GM18867 (cell line): Measurements from ENCODE around the gene TRIM8.
A peak's percentile ranks its signal among the peaks of the same experiment; 100 is the strongest.
"Not testable (repeated sequence)": the region's sequence is repeated elsewhere in the genome, so short reads cannot be mapped to it uniquely, and the experiment has no call there.

Source experiments
- ATAC-seq: cut with Tn5 transposase; IDR thresholded peaks from one replicate; pipeline ENCODE4 v1.9.1; 2021; ENCODE audit warnings: mild to moderate bottlenecking, moderate library complexity; ENCODE audit not compliant: unreplicated experiment

The TRIM8 gene

DNA sequence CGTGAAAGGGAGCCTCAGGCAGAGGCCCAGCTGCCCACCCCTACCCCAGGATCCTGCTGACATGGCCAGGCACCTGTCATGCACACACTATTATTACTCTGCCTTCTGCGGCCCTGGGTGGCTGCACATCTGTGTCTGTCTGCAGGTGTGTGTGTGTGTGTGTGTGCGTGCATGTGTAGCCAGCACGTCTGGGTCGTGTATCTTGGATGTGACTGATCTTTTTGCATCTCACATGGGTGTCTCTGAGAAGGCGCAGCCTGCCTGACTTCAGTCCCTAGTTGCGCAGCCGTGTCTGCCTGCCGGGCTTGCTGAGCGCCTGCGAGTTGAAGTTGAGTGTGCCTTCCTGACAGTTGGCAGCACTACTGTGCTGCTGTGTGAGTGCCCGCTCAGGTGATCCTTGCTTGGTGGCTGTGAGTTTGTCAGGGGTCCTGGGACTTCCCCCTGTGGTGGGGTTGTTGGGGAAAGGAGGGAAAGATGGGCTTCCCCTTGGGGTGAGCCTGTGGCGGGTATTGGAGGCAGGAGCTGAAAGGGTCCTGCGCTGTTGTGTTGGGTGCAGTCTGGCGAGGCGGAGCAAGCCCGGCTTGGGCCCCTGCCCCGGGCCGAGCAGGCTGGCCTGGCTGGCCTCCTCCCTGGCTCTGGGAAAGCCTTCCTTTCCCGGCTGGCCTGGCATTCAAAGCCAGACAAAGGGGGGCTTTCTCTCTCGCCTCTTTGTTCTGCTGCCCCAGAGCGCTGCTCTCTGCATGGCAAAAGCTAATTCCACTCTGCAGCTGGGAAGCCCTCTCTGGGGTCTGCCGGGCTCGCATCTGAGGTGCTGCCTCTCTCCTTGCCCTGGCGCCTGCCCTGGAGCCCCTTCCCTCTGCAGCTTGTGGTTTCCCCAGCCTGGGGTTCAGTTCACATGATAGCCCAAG, 4.9 kb downstream of the TRIM8 start:
- no peak for ATAC-seq

DNA sequence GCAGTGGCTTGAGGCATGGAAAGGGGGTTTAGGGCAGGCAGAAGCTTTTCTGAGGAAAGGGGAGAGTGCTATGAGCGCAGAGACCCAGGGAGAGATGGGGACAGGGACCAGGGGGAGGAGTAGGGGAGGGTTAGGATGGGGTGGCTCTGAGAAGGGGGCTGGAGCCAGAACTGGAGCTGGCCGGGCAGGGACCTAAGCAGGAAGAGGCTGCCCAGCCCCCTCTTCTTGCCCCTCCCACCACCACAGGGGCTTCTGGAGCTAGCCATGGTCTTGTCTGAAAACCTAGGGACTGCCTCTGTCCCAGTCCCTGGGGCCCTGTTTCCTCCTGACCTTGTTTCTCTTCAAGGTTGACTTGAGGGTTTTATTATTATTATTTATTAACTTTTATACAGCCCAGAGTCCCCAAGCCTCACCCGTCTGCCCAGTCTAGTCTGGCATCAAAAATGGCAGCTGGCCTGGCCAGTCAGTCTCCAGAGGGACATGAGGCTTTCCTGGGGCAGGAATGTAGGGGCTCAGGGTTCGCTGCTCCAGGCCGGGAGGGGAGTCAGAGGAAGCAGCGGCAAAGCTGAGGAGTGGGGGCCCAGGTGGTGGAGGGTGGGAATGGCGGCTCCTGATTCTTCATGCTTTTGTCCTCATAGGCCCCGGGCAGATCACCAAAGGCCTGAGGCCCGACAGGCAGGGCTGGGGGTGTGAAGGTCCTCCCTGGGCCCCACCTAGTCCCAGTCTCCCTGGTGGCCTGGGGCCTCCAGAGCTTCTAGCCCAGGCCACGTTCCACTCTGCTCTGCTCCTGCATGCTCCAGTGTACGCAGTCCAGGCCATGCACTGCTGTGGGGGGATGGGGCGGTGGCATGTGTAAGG, 5.7 kb downstream of the TRIM8 start:
- no peak for ATAC-seq

DNA sequence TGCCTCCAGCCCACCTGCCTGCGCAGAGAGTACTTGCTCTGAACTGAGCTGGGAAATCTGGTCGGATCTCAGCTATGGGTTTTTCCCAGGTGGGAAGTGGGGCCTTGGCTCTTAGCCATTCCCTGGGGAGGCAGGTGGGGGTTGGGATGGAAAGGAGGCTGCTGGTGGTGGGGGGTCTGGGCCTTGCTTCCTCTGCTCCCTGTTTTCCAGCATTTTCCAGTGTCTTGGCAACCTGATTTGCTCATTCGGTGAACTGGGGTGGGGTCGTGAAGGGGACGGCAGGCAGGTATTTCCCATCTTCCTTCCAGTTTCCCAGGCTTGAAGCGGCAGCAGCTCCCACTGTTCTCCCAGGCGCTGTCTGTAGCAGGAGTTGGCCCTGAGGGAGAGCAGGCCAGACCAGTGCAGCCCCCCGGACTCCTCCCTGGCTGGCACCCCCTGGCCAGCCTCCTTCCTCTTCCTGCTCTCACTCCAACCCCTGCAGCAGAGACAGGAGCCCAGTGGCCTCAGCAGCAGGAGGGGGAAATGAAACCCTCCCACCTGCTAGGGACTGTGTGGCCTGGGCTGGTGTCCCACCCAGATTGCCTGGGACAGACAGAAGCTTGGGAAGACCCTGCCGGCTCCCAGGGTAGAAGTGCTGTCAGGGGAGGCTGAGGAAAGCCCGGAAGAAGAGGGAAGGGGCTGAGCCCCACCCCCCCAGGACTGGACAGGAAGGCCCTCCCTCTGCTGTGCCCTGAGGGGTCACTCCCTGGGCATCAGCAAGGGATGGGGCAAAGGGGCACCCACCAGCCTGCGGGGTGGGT, 6.6 kb downstream of the TRIM8 start:
- ATAC-seq, result no peak

DNA sequence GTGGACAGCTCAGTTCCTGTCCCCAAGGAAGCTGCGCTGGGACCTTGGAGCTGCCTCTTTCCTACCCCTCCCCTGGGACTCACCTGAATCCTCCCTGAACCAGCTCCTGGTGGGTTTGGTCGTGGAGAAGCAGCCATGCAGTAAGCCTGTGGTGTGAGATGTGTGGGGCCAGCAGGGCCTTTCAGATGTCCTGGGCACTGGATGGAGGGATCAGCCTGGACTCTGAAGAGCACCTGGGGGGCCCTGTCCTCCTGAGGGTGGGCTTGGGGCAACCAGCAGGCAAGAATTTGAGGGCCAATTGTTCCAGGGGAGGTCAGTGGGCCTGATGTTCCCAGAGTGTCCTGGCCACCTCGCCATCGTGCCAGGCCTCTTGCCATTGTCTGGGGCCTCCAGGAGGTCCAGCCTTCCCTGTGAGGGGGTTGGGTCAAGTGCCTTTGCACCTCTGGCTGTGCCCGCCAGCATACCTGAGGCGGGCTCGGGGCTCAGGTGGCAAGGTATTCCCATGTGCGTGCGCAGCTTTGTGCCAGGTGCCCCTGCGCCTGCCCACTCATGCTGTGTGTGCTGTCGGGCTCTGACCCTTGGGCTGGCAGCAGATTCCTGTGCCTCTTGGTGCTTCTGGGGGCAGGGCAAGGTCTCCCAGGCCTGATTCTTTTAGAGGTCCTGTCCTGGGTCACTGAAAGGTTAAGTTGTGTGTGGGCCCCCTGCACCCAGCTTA, 7.3 kb downstream of the TRIM8 start:
- no peak for ATAC-seq

DNA sequence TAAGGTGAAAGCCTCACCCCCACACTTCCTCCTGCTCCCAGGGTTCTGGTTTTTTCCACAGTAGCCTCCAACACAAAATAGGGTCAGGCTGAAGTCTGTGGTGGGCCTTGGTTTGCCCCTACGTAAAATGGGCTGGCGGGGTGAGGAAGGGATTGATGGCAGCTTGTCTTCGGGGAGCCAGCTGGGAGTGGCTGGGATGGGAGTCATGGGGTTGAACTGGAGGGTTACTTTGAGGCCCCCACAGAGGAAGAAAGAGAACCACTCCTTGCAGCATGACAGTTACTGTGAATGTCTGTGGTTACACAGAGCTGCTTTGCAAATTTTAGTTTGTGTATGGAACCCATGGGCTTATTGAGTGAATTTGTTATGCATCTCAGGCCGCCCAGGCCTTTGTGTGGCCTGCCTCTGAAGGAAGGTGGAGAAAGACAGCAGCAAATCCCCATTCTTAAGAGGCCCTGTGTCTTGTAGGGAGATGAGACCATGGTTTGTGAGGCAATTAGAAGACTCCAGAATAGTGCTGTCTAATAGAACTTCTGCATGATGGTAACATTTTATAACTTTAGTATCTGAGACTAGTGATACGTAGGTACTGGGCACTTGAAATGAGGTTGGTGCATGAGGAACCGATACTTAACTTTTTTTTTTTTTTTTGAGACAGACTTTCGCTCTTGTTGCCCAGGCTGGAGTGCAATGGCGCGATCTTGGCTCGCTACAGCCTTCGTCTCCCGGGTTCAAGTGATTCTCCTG, 8.1 kb downstream of the TRIM8 start:
- peak; percentile 50 for ATAC-seq

DNA sequence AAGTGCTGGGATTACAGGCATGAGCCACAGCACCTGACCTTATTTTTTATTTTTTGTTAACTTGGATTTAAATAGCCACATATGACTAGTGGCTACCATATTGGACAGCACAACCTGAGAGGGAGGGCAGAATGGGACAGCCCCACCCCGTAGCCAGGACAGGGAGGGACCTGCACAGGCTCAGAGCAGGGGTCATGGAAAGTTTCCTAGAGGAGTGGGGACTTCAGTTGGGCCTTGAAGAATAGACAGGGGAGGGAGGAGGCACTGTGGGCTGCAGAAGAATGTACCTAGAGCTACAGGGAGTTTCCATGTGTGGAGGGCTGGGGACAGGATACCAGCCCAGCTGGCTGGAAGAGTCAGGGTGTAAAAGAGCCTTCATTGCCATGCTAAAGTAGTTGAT, 8.8 kb downstream of the TRIM8 start:
- no peak for ATAC-seq

DNA sequence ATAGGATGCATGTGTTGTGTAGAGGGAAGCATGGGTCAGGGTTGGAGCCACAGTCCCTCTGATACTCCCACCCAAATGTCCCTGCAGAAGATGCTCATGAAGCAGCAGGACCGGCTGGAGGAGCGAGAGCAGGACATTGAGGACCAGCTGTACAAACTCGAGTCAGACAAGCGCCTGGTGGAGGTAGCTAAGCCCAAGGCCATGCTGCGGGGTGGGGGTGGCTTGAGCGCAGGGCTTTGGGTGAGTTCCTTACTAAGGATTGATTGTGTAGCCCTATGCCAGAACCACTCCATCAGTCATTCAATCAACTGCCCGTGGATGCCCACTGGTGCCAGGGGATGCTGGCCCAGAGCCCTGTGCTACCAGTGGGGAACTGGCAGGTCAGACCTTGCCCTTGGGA, 10.3 kb downstream of the TRIM8 start:
- ATAC-seq, result no peak

DNA sequence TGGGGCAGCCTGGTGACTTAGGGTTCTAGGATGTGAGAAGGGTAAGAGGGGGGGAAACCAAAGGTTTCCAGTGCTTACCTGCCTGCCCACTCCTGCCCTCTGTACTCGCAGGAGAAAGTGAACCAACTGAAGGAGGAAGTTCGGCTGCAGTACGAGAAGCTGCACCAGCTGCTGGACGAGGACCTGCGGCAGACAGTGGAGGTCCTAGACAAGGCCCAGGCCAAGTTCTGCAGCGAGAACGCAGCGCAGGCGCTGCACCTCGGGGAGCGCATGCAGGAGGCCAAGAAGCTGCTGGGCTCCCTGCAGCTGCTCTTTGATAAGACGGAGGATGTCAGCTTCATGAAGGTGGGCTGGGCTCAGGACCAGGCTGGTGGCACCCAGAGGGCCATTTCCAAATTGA, 10.7 kb downstream of the TRIM8 start:
- ATAC-seq, result no peak

DNA sequence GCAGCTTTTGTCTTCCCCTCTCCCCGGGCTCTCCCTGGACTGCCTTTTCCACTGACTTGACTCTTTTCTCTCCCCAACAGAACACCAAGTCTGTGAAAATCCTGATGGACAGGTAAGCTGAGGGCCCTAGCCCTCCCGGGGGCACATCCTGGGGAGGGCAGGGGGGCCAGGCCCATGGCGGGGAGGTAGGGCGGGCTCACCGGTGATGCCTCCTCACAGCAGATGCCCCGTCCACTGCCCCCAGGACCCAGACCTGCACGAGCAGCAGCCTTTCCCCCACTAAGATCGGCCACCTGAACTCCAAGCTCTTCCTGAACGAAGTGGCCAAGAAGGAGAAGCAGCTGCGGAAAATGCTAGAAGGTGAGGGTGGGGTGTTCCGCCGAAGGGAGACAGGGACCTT, 11.7 kb downstream of the TRIM8 start:
- no peak for ATAC-seq

DNA sequence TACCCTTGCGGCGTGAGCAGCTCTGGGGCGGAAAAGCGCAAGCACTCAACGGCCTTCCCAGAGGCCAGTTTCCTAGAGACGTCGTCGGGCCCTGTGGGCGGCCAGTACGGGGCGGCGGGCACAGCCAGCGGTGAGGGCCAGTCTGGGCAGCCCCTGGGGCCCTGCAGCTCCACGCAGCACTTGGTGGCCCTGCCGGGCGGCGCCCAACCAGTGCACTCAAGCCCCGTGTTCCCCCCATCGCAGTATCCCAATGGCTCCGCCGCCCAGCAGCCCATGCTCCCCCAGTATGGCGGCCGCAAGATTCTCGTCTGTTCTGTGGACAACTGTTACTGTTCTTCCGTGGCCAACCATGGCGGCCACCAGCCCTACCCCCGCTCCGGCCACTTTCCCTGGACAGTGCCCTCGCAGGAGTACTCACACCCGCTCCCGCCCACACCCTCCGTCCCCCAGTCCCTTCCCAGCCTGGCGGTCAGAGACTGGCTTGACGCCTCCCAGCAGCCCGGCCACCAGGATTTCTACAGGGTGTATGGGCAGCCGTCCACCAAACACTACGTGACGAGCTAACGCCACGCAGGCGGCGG, 12.6 kb downstream of the TRIM8 start:
- no peak for ATAC-seq

DNA sequence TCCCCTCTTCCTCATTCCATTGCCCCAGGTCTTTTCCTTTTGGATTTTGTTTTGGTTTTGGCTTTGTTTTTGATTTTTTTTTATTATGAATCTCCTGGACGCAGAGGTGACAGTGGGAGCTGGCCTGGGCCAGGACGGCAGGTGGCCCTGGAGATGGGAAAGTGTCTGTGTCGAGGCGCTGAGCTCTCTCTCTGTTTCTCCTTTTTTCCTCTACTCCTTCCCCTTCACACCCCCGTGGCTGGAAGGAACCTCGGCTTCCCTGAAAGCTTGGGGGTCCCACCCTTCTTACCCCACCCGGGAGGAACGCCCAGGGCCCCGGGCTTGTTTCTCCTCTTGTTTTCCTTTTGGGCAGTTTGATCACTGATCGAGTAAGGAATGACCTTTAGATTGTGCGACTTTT, 13.2 kb downstream of the TRIM8 start:
- ATAC-seq, result no peak

DNA sequence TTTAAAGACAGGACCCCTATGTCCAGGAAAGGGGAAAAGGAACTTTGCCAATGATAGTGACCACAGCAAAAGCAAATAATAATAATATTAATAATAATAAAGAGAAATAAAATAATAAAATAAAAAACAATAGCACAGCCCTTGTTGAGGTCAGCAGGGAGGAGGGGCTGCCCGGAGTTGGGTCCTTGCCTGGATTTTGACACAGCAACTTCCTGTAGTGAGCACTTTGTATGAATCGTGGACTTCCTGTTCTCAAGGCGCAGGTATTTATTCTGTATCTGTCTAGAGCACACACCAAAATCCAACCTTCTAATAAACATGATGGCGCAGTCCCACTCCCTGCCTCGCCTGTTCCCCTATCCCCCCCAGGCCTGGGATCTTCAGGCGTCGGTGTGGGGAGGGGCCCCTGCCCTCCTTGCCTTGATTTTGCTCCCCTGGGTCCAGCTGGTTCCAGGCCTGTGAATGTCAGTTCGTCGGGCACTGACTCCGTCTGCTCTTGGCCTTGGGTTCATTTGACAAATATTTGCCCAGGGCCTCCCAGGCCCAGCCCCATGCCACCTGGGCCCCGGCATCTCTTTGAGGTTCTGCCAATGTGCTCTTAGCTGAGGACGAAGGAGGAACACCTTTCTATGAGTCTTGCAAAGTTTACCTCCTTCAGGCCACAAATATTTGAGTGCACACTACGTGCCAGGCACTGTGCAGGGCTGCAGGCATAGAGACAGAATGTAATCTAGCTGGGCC, 13.9 kb downstream of the TRIM8 start:
- ATAC-seq, result no peak

DNA sequence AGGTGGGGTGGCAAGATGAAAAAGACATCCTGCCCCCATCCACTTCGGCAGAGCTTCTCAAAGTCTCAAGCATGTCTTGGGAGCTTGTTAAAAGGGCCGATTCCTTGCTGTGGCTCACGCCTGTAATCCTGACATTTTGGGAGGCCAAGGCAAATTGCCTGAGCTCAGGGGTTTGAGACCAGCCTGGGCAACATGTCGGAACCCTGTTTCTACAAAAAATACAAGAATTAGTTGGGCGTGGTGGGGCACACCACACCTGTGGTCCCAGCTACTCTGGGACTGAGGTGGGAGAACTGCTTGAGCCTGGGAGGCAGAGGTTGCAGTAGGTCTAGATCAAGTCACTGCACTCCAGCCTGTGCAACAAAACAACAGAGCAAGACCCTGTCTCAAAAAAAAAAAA, 14.5 kb downstream of the TRIM8 start:
- no peak for ATAC-seq

DNA sequence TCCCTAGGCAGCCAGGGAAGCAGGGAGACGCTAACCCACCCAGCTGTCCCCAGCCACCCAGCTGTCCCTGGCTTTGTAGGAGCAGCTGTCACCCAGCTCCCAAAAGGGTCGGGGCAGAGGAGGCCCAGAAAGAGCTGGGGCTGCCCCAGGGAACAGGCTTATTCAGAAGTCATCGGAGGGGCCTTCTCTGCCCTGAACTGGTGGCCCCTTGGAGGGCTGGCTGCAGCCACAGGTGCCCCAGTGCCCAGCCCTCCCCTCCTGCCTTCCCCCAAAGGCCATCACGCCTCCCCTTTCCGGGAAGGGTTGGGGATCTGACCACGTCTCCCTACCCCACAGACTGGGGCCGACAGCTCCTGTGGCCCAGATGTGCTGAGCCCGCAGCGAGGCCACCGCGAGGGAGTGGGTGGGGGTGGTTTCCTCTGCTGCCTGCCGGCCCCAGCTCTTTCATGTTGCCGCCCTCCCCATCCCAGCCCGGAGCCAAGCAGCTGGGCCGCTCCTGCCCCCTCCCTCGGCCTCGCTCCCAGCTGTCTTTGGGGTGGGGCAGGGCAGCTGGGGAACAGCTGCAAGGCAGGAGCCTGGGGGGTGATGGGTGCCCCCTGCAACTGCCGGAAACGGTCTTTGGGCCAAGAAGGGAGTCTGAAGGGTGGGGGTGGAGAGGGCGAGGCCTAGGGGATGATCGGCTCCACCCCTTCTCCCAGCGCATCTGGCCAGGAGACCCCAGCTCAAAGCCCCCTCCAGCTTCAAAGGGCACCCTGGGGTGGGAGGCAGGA, 16.8 kb downstream of the TRIM8 start:
- peak; percentile 72 for ATAC-seq

DNA sequence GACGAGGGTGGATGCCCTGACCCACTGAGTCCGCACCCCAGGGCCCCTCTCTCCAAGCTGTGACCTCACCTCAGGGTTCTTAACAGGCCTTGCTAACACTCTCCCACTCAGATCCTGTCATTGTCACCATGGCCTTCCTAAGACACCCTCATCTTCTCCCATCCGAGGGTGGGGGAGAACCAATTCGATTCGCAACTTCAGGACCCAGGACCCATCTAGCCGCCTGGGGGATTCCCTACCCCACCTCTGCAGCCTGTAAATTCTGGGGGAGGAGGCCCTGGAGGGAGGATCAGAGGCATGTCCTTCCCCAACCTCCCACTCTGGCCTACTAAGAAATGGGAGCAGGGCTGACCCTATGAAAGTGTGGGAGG, 17.4 kb downstream of the TRIM8 start:
- ATAC-seq, result no peak

DNA sequence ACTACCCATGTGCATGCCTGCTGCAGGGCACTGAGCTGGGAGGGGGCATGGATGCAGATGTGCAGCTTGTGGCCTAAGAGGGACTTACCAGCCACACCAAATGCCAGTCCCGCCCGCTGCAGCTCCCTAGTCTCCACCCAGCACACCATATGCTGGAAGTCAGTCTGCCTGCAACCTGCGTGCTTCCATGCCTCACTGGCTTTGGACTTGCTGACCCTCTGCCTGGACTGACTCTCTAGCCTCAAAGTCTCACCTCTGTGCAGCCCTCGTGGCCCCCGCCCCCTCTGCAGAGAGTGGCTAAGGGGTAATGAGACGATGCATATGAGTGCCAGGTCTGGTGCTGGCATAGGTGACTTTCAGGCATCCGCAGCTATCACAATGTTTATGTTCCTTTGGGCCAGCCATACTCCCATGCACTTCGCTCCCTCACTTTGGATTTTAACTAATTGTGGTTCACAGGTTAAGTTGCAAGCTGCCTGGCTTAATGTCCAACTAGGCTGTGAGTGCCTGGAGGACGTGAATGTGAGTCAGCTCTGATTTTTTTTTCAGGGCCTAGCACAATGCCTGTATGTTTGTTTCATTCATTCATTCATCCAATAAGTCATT, 21.7 kb downstream of the TRIM8 start:
- no peak for ATAC-seq

DNA sequence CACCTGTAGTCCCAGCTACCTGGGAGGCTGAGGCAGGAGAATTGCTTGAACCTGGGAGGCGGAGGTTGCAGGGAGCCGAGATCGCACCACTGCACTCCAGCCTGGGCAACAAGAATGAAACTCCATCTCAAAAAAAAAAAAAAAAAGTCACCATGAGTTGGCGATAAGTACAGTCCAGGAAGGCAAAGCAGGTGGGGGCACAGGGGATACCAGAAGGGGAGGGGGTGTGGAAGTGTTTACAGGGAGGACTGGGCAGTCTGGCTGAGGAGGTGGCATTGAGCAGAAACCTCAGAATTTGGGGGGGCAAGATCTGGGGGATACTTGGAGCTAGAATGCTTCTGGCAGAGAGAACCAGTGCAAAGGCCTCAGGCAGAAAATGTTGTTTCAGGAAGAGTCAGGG, 23.1 kb downstream of the TRIM8 start:
- not testable (repeated sequence) for ATAC-seq
